Transverse colon (tissue), 4 donors: Measurements from ENCODE around the gene SLC30A1. TPM values are rescaled to one million over a fixed set of nuclear protein-coding genes. Genes with fewer than 3 reads are reported as not detected.
A peak's percentile ranks its signal among the peaks of the same experiment; 100 is the strongest.

Experiments
- DNase-seq: peaks from one replicate; pipeline ENCODE4 v3.0.0-alpha.2; 2019
- H3K27ac ChIP-seq, 4 donors: fragments of 200-600 bp; sonication (generic); 2 replicates each; pipeline ENCODE4 v1.5.1; 2016 to 2018; ENCODE audit warnings: inconsistent platforms in 4 of 4
- H3K27me3 ChIP-seq: fragments of 200-600 bp; sonication (generic); 2 replicates; pipeline ENCODE4 v1.5.1; 2017; ENCODE audit warnings: inconsistent platforms
- H3K36me3 ChIP-seq, 4 donors: fragments of 200-600 bp; sonication (generic); 2 replicates each; pipeline ENCODE4 v1.5.1; 2017 to 2019; ENCODE audit warnings: inconsistent platforms in 4 of 4
- H3K4me1 ChIP-seq, 4 donors: fragments of 200-600 bp; sonication (generic); 2 replicates each; pipeline ENCODE4 v1.5.1; 2017 to 2020; ENCODE audit warnings: inconsistent platforms in 4 of 4
- H3K4me3 ChIP-seq, 4 donors: fragments of 200-600 bp; sonication (generic); 1 replicate in 1 of 4; 2 replicates in 3 of 4; pipeline versions ENCODE4 v1.5.1 to v1.6.1; 2017 to 2019; ENCODE audit warnings: inconsistent platforms in 4 of 4
- H3K9me3 ChIP-seq, 2 donors: fragments of 200-600 bp; sonication (generic); 2 replicates each; pipeline ENCODE4 v1.5.1; 2017 to 2019; ENCODE audit warnings: inconsistent platforms in 2 of 2
- EP300 ChIP-seq: sonication (generic); formaldehyde crosslinking; IDR thresholded peaks from one replicate; pipeline ENCODE4 v1.6.1; 2017; ENCODE audit warnings: antibody characterized with exemption, low read depth
- POLR2A ChIP-seq: fragments of 450-650 bp; IDR thresholded peaks from one replicate; pipeline ENCODE4 v1.6.1; 2016; ENCODE audit warnings: antibody characterized with exemption, mild to moderate bottlenecking, moderate library complexity
- POLR2AphosphoS5 ChIP-seq, 3 donors: sonication (generic); formaldehyde crosslinking; IDR thresholded peaks; one replicate each; pipeline ENCODE4 v1.6.1; 2016; ENCODE audit warnings: antibody characterized with exemption in 3 of 3
- WGBS, 2 donors: methylation state at CpG; one replicate each; pipeline ENCODE4 v1.1.5; 2018; ENCODE audit warnings: low coverage in 1 of 2; 5-methylcytosine and 5-hydroxymethylcytosine counted together
- in situ Hi-C, 4 donors: fragments of 200-750 bp; cut with MboI; loops; one replicate each; pipeline versions ENCODE4 v1.15.0 to v1.15.1; 2017; ENCODE audit warnings: low sequenced_read_pairs in 3 of 4, low pct_ligation_motif_present in 1 of 4, low pct_unique_long_range_greater_than_20kb in 1 of 4
- intact Hi-C: fragments of 100-400 bp; cut with DNase I; formaldehyde crosslinking; loops from one replicate; pipeline ENCODE4 v1.15.1; 2023; ENCODE audit warnings: low total_unique reads
- total RNA-seq, 4 donors: library from RNA; depleted of rRNA; stranded (reverse); fragments of >200 nt; gene quantifications; one replicate each; pipeline ENCODE4 v1.1.0, GENCODE V29; 2016
- TF ChIP-seq, protein P1 (sequence below), 5 experiments: fragments of 200-600 bp in 3 of 5; fragments of 450-650 bp in 2 of 5; sonication (generic) in 3 of 5; IDR thresholded peaks; 1 replicate in 2 of 5; 2 replicates in 3 of 5; pipeline ENCODE4 v1.5.1; 2016 to 2017; ENCODE audit warnings: antibody characterized with exemption in 5 of 5, inconsistent platforms in 3 of 5, mild to moderate bottlenecking in 2 of 5, moderate library complexity in 1 of 5

The SLC30A1 gene
- total RNA-seq, 4 donors from 2014 or later: 14.5 to 42.3 (median 26.0) TPM

DNA sequence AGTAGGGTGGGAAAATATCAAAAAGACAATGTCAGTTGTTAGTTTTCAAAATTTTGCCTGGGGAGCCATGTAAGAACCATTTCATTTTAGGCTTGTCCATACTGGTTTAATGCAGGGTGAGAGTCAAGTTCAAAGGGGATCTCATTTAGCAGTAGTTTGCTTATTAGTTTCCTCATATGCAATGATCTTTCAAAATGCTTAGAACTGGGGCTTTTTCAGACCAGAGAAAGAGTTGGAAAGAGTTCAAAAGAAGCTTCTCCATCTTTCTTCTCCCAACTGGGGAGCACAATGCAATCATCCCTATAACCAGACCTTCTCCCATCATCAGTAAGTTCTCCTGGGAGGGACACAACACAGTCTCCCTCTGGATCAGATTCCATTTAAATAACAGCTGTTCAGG, 16.5 kb upstream of the SLC30A1 start:
- no peaks in the 10 kb centered on the region for H3K36me3 ChIP-seq
- no peak for DNase-seq

DNA sequence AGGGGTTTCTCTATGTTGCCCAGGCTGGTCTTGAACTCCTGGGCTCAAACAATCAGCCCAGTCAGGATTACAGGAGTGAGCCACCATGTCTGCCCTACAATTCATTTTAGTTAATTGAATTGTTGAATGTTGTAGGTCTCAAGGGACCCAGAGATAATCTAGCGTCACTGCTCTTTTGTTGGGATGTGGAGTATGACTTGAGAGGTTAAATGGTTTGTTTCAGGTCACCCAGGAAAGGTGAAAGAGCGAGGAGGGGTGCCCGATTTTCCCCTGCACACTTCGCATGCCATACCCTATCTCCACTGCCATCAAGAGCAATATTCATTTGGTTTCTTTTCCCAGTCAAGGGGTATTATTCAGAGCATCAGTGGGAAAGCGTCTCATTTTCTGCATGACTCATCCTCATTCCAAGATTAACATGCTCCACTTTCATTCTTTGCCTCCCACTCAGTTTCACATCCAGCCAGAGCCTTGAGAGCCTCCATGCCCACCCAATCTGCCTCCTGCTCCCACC, 13.1 kb upstream of the SLC30A1 start:
- intact Hi-C loops: no loop called here
- in situ Hi-C loops: no loop called here
- Histone ChIP-seq H3K4me3 (no peak overlapping the region), H3K9me3 (no peaks in the 10 kb centered on the region), H3K27ac (no peak overlapping the region), H3K4me1 (no peaks in the 10 kb centered on the region), H3K27me3 (no peaks in the 10 kb centered on the region), H3K36me3 (no peaks in the 10 kb centered on the region)
- TF ChIP-seq POLR2A (no peak), EP300 (no peak), POLR2AphosphoS5 (IDR thresholded peaks at IDR 0.05) (no peak)
- TF ChIP-seq, protein P1, sequence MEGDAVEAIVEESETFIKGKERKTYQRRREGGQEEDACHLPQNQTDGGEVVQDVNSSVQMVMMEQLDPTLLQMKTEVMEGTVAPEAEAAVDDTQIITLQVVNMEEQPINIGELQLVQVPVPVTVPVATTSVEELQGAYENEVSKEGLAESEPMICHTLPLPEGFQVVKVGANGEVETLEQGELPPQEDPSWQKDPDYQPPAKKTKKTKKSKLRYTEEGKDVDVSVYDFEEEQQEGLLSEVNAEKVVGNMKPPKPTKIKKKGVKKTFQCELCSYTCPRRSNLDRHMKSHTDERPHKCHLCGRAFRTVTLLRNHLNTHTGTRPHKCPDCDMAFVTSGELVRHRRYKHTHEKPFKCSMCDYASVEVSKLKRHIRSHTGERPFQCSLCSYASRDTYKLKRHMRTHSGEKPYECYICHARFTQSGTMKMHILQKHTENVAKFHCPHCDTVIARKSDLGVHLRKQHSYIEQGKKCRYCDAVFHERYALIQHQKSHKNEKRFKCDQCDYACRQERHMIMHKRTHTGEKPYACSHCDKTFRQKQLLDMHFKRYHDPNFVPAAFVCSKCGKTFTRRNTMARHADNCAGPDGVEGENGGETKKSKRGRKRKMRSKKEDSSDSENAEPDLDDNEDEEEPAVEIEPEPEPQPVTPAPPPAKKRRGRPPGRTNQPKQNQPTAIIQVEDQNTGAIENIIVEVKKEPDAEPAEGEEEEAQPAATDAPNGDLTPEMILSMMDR (IDR thresholded peaks at IDR 0.05): no peak
- no peak for DNase-seq
- WGBS, 2 donors: 50 to 64% methylated on average over 2 to 5 of the region's 5 CpGs

More for the DNA sequence above, 16.5 kb upstream of the SLC30A1 start:
- Histone ChIP-seq H3K27ac (no peak overlapping the region), H3K4me3 (no peak overlapping the region), H3K9me3 (no peaks in the 10 kb centered on the region), H3K27me3 (no peaks in the 10 kb centered on the region), H3K4me1 (no peaks in the 10 kb centered on the region)
- in situ Hi-C loops: no loop called here
- intact Hi-C loops: no loop called here
- no peak for TF ChIP-seq POLR2A
- no peak for TF ChIP-seq EP300
- no peak for TF ChIP-seq POLR2AphosphoS5 (IDR thresholded peaks at IDR 0.05)
- TF ChIP-seq, protein P1 (IDR thresholded peaks at IDR 0.05): no peak

DNA sequence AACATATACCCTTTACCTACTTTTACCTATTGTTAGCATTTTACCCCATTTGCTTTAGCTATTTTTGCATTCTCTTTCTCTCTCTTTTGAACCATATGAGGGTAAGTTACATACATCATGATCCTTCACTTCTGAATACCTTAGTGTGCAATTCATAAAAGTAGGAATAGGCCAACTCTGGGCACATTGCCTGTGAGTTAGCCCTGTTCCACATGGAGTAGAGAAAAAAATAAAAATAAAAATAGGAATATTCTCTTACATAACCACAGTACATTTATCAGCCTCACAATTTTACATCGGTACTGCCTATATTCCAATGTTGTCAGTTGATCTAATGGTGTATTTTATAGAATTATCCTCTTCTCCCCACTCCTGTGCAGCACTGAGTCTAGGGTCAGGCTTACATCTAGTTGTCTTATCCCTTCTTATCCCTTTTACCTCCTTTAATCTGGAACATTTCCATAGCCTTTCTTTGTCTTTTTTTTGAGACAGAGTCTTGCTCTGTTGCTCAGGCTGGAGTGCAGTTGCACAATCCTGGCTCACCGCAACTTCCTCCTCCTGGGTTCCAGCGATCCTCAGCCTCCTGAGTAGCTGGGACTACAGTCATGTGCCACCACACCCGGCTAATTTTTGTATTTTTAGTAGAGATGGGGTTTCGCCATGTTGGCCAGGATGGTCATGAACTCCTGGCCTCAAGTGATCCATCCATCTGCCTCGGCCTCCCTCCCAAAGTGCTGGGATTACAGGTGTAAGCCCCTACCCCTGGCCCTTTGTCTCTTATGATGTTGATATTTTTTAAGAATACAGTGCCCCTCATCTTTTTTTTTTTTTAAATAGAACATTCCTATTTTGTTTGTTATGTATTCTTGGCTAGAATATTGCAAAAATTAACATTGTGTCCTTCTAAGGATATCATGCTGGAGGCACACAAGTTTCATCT, 11.1 kb upstream of the SLC30A1 start:
- H3K27me3 ChIP-seq: no peaks in the 10 kb centered on the region
- no peaks in the 10 kb centered on the region for H3K36me3 ChIP-seq
- TF ChIP-seq, protein P1 (IDR thresholded peaks at IDR 0.05): no peak
- TF ChIP-seq POLR2AphosphoS5 (IDR thresholded peaks at IDR 0.05) (no peak), EP300 (no peak), POLR2A (no peak)
- no peak overlapping the region for H3K4me3 ChIP-seq
- H3K27ac ChIP-seq: peak overlapping the region in 1 of 4 donors; percentile 13
- intact Hi-C loops: no loop called here
- WGBS, 2 donors: 58 to 64% methylated on average over 5 to 6 of the region's 6 CpGs
- DNase-seq: no peak
- in situ Hi-C loops: no loop called here
- H3K9me3 ChIP-seq: no peaks in the 10 kb centered on the region
- H3K4me1 ChIP-seq: no peaks in the 10 kb centered on the region

DNA sequence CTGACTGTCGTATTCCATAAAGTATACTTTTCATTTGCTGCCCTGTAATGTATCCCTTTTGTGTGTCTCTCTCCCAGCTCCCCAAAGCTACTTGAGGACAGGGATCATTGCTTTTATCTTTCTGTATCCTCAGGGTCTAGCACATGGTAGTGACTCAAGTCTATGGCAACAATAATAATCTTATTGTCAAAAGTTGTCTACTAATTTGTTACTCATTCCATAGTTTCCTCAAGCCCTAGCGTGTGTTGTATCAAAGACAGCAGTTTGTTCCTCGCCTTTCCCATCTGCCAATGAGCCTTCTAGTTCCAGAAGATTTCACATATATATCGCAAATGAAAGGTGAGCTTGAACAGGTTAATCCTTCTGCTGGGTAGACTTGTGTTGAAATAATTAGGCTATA, 9.8 kb upstream of the SLC30A1 start:
- 95 to 96% methylated on average over 4 of the region's 4 CpGs for WGBS, 2 donors
- intact Hi-C loops: no loop called here
- Histone ChIP-seq H3K27me3 (no peaks in the 10 kb centered on the region), H3K4me1 (no peaks in the 10 kb centered on the region), H3K4me3 (no peak overlapping the region), H3K27ac (no peak overlapping the region), H3K9me3 (no peaks in the 10 kb centered on the region), H3K36me3 (no peaks in the 10 kb centered on the region)
- DNase-seq: no peak
- TF ChIP-seq, protein P1 (IDR thresholded peaks at IDR 0.05): no peak
- in situ Hi-C loops: no loop called here
